Activated CD8-positive, alpha-beta memory T cell treated with anti-CD3 and anti-CD28 coated beads for 48 hours (primary cell): Measurements from ENCODE around the gene RAI14.

Experiments used
- DNase-seq, 3 experiments: peaks; one replicate each; pipeline ENCODE4 v3.0.0-alpha.2; 2020; ENCODE audit warnings: low read depth in 2 of 3, low spot score in 2 of 3

The RAI14 gene

GRCh38 chr5:34844999-34845398, 188.9 kb downstream of the RAI14 start:
- DNase-seq, result no peak

- DNase-seq, result no peak
Measured at GRCh38 chr5:34847056-34847455, 190.9 kb downstream of the RAI14 start.

GRCh38 chr5:34847552-34847951, 191.4 kb downstream of the RAI14 start:
- DNase-seq, result no peak

- no peak for DNase-seq
Measured at GRCh38 chr5:34848230-34848629, 192.1 kb downstream of the RAI14 start.

GRCh38 chr5:34849253-34849652, 193.1 kb downstream of the RAI14 start:
- no peak for DNase-seq

GRCh38 chr5:34854459-34855174, 198.5 kb downstream of the RAI14 start:
- no peak for DNase-seq

- DNase-seq, result no peak
Measured at GRCh38 chr5:34857161-34857560, 201.0 kb downstream of the RAI14 start.

GRCh38 chr5:34857894-34858293, 201.8 kb downstream of the RAI14 start:
- no peak for DNase-seq

GRCh38 chr5:34858790-34859189, 202.7 kb downstream of the RAI14 start:
- DNase-seq, result no peak

GRCh38 chr5:34859253-34859652, 203.1 kb downstream of the RAI14 start:
- DNase-seq, result no peak

GRCh38 chr5:34863946-34864345, 207.8 kb downstream of the RAI14 start:
- no peak for DNase-seq

- no peak for DNase-seq
Measured at GRCh38 chr5:34865091-34865490, 209.0 kb downstream of the RAI14 start.

GRCh38 chr5:34866989-34867471, 210.9 kb downstream of the RAI14 start:
- DNase-seq, result no peak

GRCh38 chr5:34867660-34868059, 211.5 kb downstream of the RAI14 start:
- no peak for DNase-seq

- DNase-seq, result no peak
Measured at GRCh38 chr5:34868791-34869190, 212.7 kb downstream of the RAI14 start.

- DNase-seq, result no peak
Measured at GRCh38 chr5:34869256-34869655, 213.1 kb downstream of the RAI14 start.

GRCh38 chr5:34870382-34870781, 214.3 kb downstream of the RAI14 start:
- DNase-seq, result no peak

- no peak for DNase-seq
Measured at GRCh38 chr5:34876275-34876674, 220.1 kb downstream of the RAI14 start.

GRCh38 chr5:34881246-34881645, 225.1 kb downstream of the RAI14 start:
- no peak for DNase-seq
